ENCODE measurements around the gene LYPD6. TPM values are rescaled to one million over a fixed set of nuclear protein-coding genes. Genes with fewer than 3 reads are reported as not detected.

Gene LYPD6
- total and polyA plus RNA-seq, 11 donors, result 0.04 to 0.72 (median 0.12) TPM; not detected in 1

DNA sequence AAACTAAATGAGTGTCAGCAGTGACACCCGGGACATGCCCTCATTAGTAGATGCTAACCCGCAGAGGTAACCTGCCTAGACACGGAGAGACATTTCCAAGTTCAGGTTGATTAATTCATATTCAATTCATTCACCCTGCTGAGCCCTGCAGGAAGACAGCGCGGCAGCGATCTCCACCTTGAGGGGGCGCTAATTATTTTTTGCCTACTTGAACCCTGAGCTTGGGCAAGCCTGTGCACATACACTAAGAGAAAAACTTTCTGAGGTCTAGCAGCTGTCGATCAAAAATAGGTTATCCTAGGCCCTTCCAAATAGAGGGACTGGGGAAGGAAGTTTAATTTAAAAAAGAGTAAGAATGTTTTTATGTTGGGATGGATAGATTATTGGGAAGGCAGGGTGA, 1.3 kb upstream of the LYPD6 start:
- Histone ChIP-seq H3K4me1 (peaks cover 0 to 19% (median 8%) of the 10 kb centered on the region in 12 donors), H3K36me3 (no peaks in the 10 kb centered on the region), H3K9me3 (peaks cover 0 to 8% (median 0%) of the 10 kb centered on the region in 12 donors), H3K27me3 (peaks cover 0 to 57% (median 16%) of the 10 kb centered on the region in 9 donors), H3K4me3 (peak overlapping the region in 1 of 12 donors; percentile 67), H3K27ac (no peak overlapping the region)
- TF ChIP-seq, protein P1, sequence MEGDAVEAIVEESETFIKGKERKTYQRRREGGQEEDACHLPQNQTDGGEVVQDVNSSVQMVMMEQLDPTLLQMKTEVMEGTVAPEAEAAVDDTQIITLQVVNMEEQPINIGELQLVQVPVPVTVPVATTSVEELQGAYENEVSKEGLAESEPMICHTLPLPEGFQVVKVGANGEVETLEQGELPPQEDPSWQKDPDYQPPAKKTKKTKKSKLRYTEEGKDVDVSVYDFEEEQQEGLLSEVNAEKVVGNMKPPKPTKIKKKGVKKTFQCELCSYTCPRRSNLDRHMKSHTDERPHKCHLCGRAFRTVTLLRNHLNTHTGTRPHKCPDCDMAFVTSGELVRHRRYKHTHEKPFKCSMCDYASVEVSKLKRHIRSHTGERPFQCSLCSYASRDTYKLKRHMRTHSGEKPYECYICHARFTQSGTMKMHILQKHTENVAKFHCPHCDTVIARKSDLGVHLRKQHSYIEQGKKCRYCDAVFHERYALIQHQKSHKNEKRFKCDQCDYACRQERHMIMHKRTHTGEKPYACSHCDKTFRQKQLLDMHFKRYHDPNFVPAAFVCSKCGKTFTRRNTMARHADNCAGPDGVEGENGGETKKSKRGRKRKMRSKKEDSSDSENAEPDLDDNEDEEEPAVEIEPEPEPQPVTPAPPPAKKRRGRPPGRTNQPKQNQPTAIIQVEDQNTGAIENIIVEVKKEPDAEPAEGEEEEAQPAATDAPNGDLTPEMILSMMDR (IDR thresholded peaks at IDR 0.05), result peak in 2 of 12 donors; percentile 10 to 13
- no peak for TF ChIP-seq POLR2A (IDR thresholded peaks at IDR 0.05)
- no peak for DNase-seq
- WGBS, 4 donors, result 26 to 40% (median 32%) methylated on average over 8 of the region's 8 CpGs
- ATAC-seq, result no peak
- intact Hi-C loops (cut with DNase I), result no loop called here

DNA sequence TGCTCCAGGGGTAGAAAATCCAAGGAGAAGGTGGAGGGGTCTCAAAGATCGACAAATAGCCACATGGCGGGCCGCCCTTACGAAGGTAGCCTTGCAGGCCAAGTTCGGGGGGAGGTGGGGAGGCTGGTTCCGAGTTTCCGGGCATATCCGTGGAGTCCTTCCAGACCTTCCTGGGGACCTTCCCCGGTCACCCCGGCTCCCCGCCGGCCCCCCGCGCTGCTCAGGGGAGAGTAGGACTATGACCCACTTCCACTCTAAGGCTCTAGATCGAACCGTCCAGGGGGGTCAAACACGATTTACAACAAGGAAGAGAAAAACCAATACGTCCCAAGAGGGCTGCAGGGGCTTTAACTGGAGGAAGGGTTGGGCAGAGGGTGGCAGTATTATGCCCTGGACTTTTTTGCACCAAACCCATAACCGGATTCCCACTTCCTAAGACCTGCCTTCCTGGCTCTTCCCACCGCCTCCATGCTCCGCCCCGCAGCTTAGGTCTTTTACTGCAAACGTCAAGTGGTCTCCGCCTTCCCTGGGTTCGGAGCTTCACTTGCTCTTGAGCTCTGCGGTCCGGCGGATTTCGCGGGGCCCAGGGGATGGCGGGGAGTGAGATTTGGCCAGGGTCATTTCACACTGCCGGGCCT, 779 bp upstream of the LYPD6 start:
- peaks cover 0 to 62% (median 17%) of the 10 kb centered on the region in 9 donors for H3K27me3 ChIP-seq
- WGBS, 4 donors, result 8 to 13% (median 10%) methylated on average over 27 to 32 of the region's 32 CpGs

DNA sequence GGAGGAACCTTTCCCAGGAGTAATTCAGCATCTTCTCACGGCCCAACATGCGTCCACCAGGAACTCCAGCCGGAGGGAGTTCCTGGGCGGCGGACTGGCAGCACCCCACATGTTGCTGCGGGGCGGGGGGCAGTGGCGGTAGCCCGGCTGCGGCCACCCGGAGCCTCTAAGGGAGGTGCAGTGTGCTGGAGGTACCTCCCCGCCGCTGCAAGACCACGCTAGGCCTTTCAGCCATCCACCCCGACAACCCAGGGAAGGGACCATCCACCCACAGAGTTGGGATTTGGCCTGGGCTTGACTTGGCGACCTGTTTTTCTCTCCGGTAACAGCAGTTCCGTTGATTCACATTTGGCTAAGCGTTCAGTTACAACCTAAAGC, 625 bp downstream of the LYPD6 start:
- Histone ChIP-seq H3K36me3 (no peaks in the 10 kb centered on the region), H3K27me3 (peaks cover 0 to 65% (median 17%) of the 10 kb centered on the region in 9 donors), H3K9me3 (peaks cover 0 to 6% (median 0%) of the 10 kb centered on the region in 12 donors), H3K27ac (no peak overlapping the region), H3K4me1 (peaks cover 0 to 19% (median 8%) of the 10 kb centered on the region in 12 donors), H3K4me3 (peak overlapping the region; percentile 35 to 75 (median 59))
- DNase-seq, result no peak
- WGBS, 4 donors, result 1 to 3% (median 2%) methylated on average over 14 to 19 of the region's 19 CpGs
- intact Hi-C loops (cut with DNase I), result loop anchor here in 1 of 10 donors (10.0 kb wide), 1 partner anchor 234 kb away; no protein-coding TSS in a partner anchor
- ATAC-seq, result no peak
- TF ChIP-seq POLR2A (IDR thresholded peaks at IDR 0.05), result no peak
- TF ChIP-seq, protein P1 (IDR thresholded peaks at IDR 0.05), result no peak

More for the DNA sequence above, 779 bp upstream of the LYPD6 start:
- ATAC-seq, result peak in 3 of 4 donors; percentile 34 to 43 (median 40)
- TF ChIP-seq POLR2A (IDR thresholded peaks at IDR 0.05), result no peak
- TF ChIP-seq, protein P1 (IDR thresholded peaks at IDR 0.05), result no peak
- intact Hi-C loops (cut with DNase I), result loop anchor here in 1 of 10 donors (10.0 kb wide), 1 partner anchor 235 kb away; no protein-coding TSS in a partner anchor
- H3K4me3 ChIP-seq, result peak overlapping the region; percentile 25 to 75 (median 59)
- H3K36me3 ChIP-seq, result no peaks in the 10 kb centered on the region
- DNase-seq, result peak in 2 of 5 donors; percentile 47 to 61
- peaks cover 0 to 19% (median 8%) of the 10 kb centered on the region in 12 donors for H3K4me1 ChIP-seq
- H3K27ac ChIP-seq, result peak overlapping the region in 1 of 12 donors; percentile 44
- peaks cover 0 to 8% (median 0%) of the 10 kb centered on the region in 12 donors for H3K9me3 ChIP-seq

DNA sequence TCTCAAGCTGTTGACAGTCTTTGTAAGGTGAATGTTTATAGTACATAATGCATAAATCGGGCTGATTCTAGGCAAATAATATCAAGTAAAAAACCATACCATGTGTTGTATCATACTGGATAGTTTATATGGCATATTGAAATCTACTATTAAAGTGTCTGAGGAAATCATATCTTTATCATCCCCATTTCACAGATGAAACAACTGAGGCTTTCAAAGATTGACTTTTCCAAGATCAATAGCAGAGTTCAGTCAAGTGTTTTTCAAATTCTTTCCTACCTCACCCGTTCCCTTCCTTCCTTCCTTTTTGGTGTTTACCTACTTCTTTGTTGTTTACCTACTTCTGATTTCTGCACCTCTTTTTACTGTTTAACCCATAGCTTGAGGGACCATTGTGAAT, 2.0 kb downstream of the LYPD6 start:
- Histone ChIP-seq H3K36me3 (no peaks in the 10 kb centered on the region), H3K4me1 (peaks cover 0 to 19% (median 8%) of the 10 kb centered on the region in 12 donors), H3K4me3 (no peak overlapping the region), H3K27ac (no peak overlapping the region), H3K27me3 (peaks cover 0 to 65% (median 17%) of the 10 kb centered on the region in 9 donors), H3K9me3 (no peaks in the 10 kb centered on the region)
- TF ChIP-seq, protein P1 (IDR thresholded peaks at IDR 0.05), result no peak
- no peak for TF ChIP-seq POLR2A (IDR thresholded peaks at IDR 0.05)
- DNase-seq, result no peak
- intact Hi-C loops (cut with DNase I), result loop anchor here in 1 of 10 donors (10.0 kb wide), 1 partner anchor 232 kb away; no protein-coding TSS in a partner anchor
- WGBS, 4 donors, result 78 to 83% (median 82%) methylated on average over 2 of the region's 2 CpGs
- no peak for ATAC-seq
